Islet precursor cell (in vitro differentiated cells): ENCODE measurements around the gene RTEL1.

Experiments
- DNase-seq: peaks from one replicate; pipeline ENCODE4 v3.0.0-alpha.2; 2018

Gene RTEL1

GRCh38 chr20:63690898-63691710 lies 33.0 kb downstream of the RTEL1 start:
- no peak for DNase-seq

GRCh38 chr20:63691711-63692435 lies 33.8 kb downstream of the RTEL1 start:
- no peak for DNase-seq

- no peak for DNase-seq
Measured at GRCh38 chr20:63692436-63693082, 34.4 kb downstream of the RTEL1 start.

GRCh38 chr20:63693083-63693732 lies 35.1 kb downstream of the RTEL1 start:
- no peak for DNase-seq

GRCh38 chr20:63693733-63694583 lies 35.8 kb downstream of the RTEL1 start:
- DNase-seq, result no peak

- no peak for DNase-seq
Measured at GRCh38 chr20:63694584-63695423, 36.7 kb downstream of the RTEL1 start.

GRCh38 chr20:63695424-63696305 lies 37.6 kb downstream of the RTEL1 start:
- DNase-seq, result no peak

- DNase-seq, result peak; percentile 80
Measured at GRCh38 chr20:63696306-63696627, 38.2 kb downstream of the RTEL1 start.

GRCh38 chr20:63696628-63697356 lies 38.7 kb downstream of the RTEL1 start, which contains the start of gene TNFRSF6B:
TNFRSF6B (plus strand) TSS chr20:63696652; CDS start chr20:63696768, 116 bp downstream.
- DNase-seq, result peak; percentile 79

GRCh38 chr20:63697357-63697867 lies 39.3 kb downstream of the RTEL1 start:
- DNase-seq, result peak; percentile 54

- peak; percentile 49 for DNase-seq
Measured at GRCh38 chr20:63697868-63698545, 39.9 kb downstream of the RTEL1 start.

GRCh38 chr20:63698739-63699465 lies 40.8 kb downstream of the RTEL1 start:
- peak; percentile 85 for DNase-seq

GRCh38 chr20:63699466-63700198 lies 41.5 kb downstream of the RTEL1 start:
- DNase-seq, result peak; percentile 46

- peak; percentile 56 for DNase-seq
Measured at GRCh38 chr20:63700199-63701050, 42.3 kb downstream of the RTEL1 start.

GRCh38 chr20:63701051-63701328 lies 42.9 kb downstream of the RTEL1 start:
- DNase-seq, result no peak

- peak; percentile 50 for DNase-seq
Measured at GRCh38 chr20:63701329-63702035, 43.4 kb downstream of the RTEL1 start.
